DOHH2 (cell line): ENCODE results near the gene GUCY1A1.

Experiments used
- EZH2phosphoT487 ChIP-seq: fragments of 200-600 bp; sonication (generic); IDR thresholded peaks from 2 replicates; pipeline ENCODE4 v1.6.1; 2017; ENCODE audit warnings: borderline replicate concordance, mild to moderate bottlenecking, antibody characterized with exemption, low read length, moderate library complexity, mixed read lengths
- TF ChIP-seq, protein P1 (sequence below): fragments of 200-600 bp; sonication (generic); IDR thresholded peaks from one replicate; pipeline ENCODE4 v1.5.1; 2014; ENCODE audit warnings: antibody characterized with exemption, mild to moderate bottlenecking, low read depth, low read length; ENCODE audit not compliant: poor library complexity, severe bottlenecking

DNA sequence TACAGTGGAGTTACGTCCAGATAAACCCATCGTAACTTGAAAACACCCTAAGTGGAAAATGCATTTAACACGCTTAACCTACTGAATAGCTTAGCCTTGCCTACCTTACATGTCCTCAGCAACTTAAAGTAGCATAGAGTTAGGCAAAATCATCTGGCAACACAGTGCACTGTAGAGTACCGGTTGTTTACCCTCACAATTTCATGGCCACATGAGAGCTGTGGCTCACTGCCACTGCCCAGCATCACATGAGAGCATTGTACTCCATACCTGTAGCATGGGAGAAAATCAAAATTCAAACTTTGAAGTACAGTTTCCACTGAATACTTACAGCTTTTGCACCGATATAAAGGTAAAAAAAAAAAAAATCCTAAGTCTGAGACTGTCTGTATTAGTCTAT is 40.6 kb downstream of the GUCY1A1 start:
- TF ChIP-seq, protein P1, sequence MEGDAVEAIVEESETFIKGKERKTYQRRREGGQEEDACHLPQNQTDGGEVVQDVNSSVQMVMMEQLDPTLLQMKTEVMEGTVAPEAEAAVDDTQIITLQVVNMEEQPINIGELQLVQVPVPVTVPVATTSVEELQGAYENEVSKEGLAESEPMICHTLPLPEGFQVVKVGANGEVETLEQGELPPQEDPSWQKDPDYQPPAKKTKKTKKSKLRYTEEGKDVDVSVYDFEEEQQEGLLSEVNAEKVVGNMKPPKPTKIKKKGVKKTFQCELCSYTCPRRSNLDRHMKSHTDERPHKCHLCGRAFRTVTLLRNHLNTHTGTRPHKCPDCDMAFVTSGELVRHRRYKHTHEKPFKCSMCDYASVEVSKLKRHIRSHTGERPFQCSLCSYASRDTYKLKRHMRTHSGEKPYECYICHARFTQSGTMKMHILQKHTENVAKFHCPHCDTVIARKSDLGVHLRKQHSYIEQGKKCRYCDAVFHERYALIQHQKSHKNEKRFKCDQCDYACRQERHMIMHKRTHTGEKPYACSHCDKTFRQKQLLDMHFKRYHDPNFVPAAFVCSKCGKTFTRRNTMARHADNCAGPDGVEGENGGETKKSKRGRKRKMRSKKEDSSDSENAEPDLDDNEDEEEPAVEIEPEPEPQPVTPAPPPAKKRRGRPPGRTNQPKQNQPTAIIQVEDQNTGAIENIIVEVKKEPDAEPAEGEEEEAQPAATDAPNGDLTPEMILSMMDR, result no peak
- TF ChIP-seq EZH2phosphoT487, result no peak
